ENCODE results near the gene TRIM40.

TRIM40 gene

GRCh38 chr6:30192076-30192475 lies 56.1 kb downstream of the TRIM40 start:
- no peak for DNase-seq (ENCODE audit: extremely low read depth, low read depth)
- no peak for TF ChIP-seq CTCF (IDR thresholded peaks at IDR 0.05; ENCODE audit: low read depth, low read length, missing control alignments)
- no peak overlapping the region for H3K4me3 ChIP-seq (replicated peaks; ENCODE audit: low read depth, low read length)

GRCh38 chr6:30194797-30195690 lies 59.1 kb downstream of the TRIM40 start:
- no peak for TF ChIP-seq CTCF (IDR thresholded peaks at IDR 0.05; ENCODE audit: low read depth, low read length, missing control alignments)
- H3K4me3 ChIP-seq (replicated peaks; ENCODE audit: low read depth, low read length): 0 out of 2 replicates have a peak overlapping the region, but pooled peaks have one; percentile 7
- DNase-seq (ENCODE audit: extremely low read depth, low read depth): peak; percentile 82

GRCh38 chr6:30195951-30196350 lies 60.0 kb downstream of the TRIM40 start:
- H3K4me3 ChIP-seq (replicated peaks; ENCODE audit: low read depth, low read length): 0 out of 2 replicates have a peak overlapping the region, but pooled peaks have one; percentile 3
- no peak for DNase-seq (ENCODE audit: extremely low read depth, low read depth)
- TF ChIP-seq CTCF (IDR thresholded peaks at IDR 0.05; ENCODE audit: low read depth, low read length, missing control alignments): no peak

GRCh38 chr6:30196376-30196775 lies 60.4 kb downstream of the TRIM40 start:
- TF ChIP-seq CTCF (IDR thresholded peaks at IDR 0.05; ENCODE audit: low read depth, low read length, missing control alignments): no peak
- DNase-seq (ENCODE audit: extremely low read depth, low read depth): no peak
- H3K4me3 ChIP-seq (replicated peaks; ENCODE audit: low read depth, low read length): no peak overlapping the region

All from HFF-Myc (cell line).